ENCODE data around the gene ATP2C2.

- TF ChIP-seq CTCF (IDR thresholded peaks at IDR 0.05) = no peak
- no peak for TF ChIP-seq POLR2A (IDR thresholded peaks at IDR 0.05)
Observed at GRCh38 chr16:84505249-84506187, 137.2 kb downstream of the ATP2C2 start.
